GM19455 (cell line): ENCODE measurements around the gene FRMPD1.

Experiments used
- ATAC-seq: cut with Tn5 transposase; IDR thresholded peaks from one replicate; pipeline ENCODE4 v1.9.1; 2021; ENCODE audit not compliant: unreplicated experiment

FRMPD1 gene

GRCh38 chr9:37625758-37626147, 25.0 kb upstream of the FRMPD1 start:
- ATAC-seq, result no peak

GRCh38 chr9:37626708-37627292, 24.0 kb upstream of the FRMPD1 start:
- no peak for ATAC-seq

GRCh38 chr9:37632479-37632878, 18.3 kb upstream of the FRMPD1 start:
- ATAC-seq, result no peak

GRCh38 chr9:37635808-37636207, 14.9 kb upstream of the FRMPD1 start:
- no peak for ATAC-seq

- no peak for ATAC-seq
Measured at GRCh38 chr9:37636511-37637448, 14.0 kb upstream of the FRMPD1 start.

- ATAC-seq, result no peak
Measured at GRCh38 chr9:37639109-37639762, 11.5 kb upstream of the FRMPD1 start.

GRCh38 chr9:37639841-37640240, 10.9 kb upstream of the FRMPD1 start:
- no peak for ATAC-seq

- ATAC-seq, result no peak
Measured at GRCh38 chr9:37640246-37640645, 10.5 kb upstream of the FRMPD1 start.

- ATAC-seq, result no peak
Measured at GRCh38 chr9:37641331-37641730, 9.4 kb upstream of the FRMPD1 start.

- ATAC-seq, result no peak
Measured at GRCh38 chr9:37643214-37643613, 7.5 kb upstream of the FRMPD1 start.

- ATAC-seq, result no peak
Measured at GRCh38 chr9:37645903-37646506, 4.7 kb upstream of the FRMPD1 start.

GRCh38 chr9:37650299-37650872, 368 bp upstream of the FRMPD1 start:
- no peak for ATAC-seq

- ATAC-seq, result no peak
Measured at GRCh38 chr9:37652261-37652660, 1.5 kb downstream of the FRMPD1 start.

- ATAC-seq, result no peak
Measured at GRCh38 chr9:37653385-37653784, 2.6 kb downstream of the FRMPD1 start.

GRCh38 chr9:37656936-37657335, 6.2 kb downstream of the FRMPD1 start:
- no peak for ATAC-seq

GRCh38 chr9:37660691-37661090, 9.9 kb downstream of the FRMPD1 start:
- no peak for ATAC-seq

- no peak for ATAC-seq
Measured at GRCh38 chr9:37663926-37664325, 13.2 kb downstream of the FRMPD1 start.

- no peak for ATAC-seq
Measured at GRCh38 chr9:37667706-37668105, 17.0 kb downstream of the FRMPD1 start.

GRCh38 chr9:37668116-37668601, 17.4 kb downstream of the FRMPD1 start:
- ATAC-seq, result no peak

- no peak for ATAC-seq
Measured at GRCh38 chr9:37669232-37669631, 18.5 kb downstream of the FRMPD1 start.

GRCh38 chr9:37675661-37676060, 24.9 kb downstream of the FRMPD1 start:
- ATAC-seq, result no peak
